A549 (cell line): Measurements from ENCODE around the gene PARD3B. TPM values are rescaled to one million over a fixed set of nuclear protein-coding genes. Genes with fewer than 3 reads are reported as not detected.
A peak's percentile ranks its signal among the peaks of the same experiment; 100 is the strongest.

Source experiments
- ATAC-seq, 2 experiments: fragments of 200-7000 bp in 1 of 2; fragments of >200 bp in 1 of 2; cut with Nextera tagmentation in 1 of 2; cut with Tn5 transposase in 1 of 2; 3 replicates each; pipeline versions ENCODE4 v1.8.0 to v1.9.1; 2018 to 2020; ENCODE audit warnings: mild to moderate bottlenecking in 1 of 2, moderate library complexity in 1 of 2
- CTCF ChIA-PET: fragments of 300-600 bp; sonication (Branson Sonifier 250); formaldehyde crosslinking; extraction: SDS; loops from one replicate; lab custom pipeline; 2021; ENCODE audit warnings: antibody characterized with exemption, inconsistent platforms; lab: Yijun Ruan, JAX
- POLR2A ChIA-PET: fragments of 350-600 bp; formaldehyde crosslinking; extraction: SDS; loops from one replicate; lab custom pipeline; 2021; ENCODE audit warnings: antibody characterized with exemption, inconsistent platforms; lab: Yijun Ruan, JAX
- DNase-seq, 2 experiments: peaks; one replicate each; pipeline versions ENCODE4 v3.0.0 to v3.0.0-alpha.2; 2011 to 2016; ENCODE audit warnings: low read depth in 1 of 2, low spot score in 1 of 2
- FAIRE-seq: peaks from 2 replicates; lab custom pipeline; 2011; peaks lifted over from hg19 to GRCh38; lab: Jason Lieb, UNC
- H3K27ac ChIP-seq, 2 experiments: fragments of >200 bp; sonication (Bioruptor Twin); formaldehyde crosslinking; 3 replicates each; pipeline ENCODE4 v1.5.1; 2016 to 2017
- H3K4me1 ChIP-seq: fragments of >200 bp; sonication (Bioruptor Twin); formaldehyde crosslinking; 3 replicates; pipeline ENCODE4 v1.6.1; 2016
- H3K4me2 ChIP-seq: fragments of >200 bp; sonication (Bioruptor Twin); formaldehyde crosslinking; 3 replicates; pipeline ENCODE4 v1.6.1; 2016
- H3K4me3 ChIP-seq: fragments of >200 bp; sonication (Bioruptor Twin); formaldehyde crosslinking; 3 replicates; pipeline ENCODE4 v1.5.1; 2016
- H3K9me3 ChIP-seq: fragments of >200 bp; sonication (Bioruptor Twin); formaldehyde crosslinking; 3 replicates; pipeline ENCODE4 v1.6.1; 2016
- CHD2 ChIP-seq: fragments of 150-350 bp; IDR thresholded peaks from 2 replicates; pipeline ENCODE4 v1.6.1; 2014; ENCODE audit warnings: low read length; ENCODE audit not compliant: partially characterized antibody
- ELK1 ChIP-seq: fragments of 150-350 bp; IDR thresholded peaks from 2 replicates; pipeline ENCODE4 v1.6.1; 2014; ENCODE audit warnings: low read depth, mild to moderate bottlenecking, low read length
- EP300 ChIP-seq, 2 experiments: fragments of >200 bp; sonication (Bioruptor Twin); formaldehyde crosslinking; IDR thresholded peaks; 2 replicates in 1 of 2; 3 replicates in 1 of 2; pipeline ENCODE4 v1.6.1; 2016 to 2017
- FOSB ChIP-seq: fragments of 250-450 bp; sonication (Bioruptor Pico); IDR thresholded peaks from 2 replicates; pipeline ENCODE4 v1.5.0; 2020; ENCODE audit warnings: mild to moderate bottlenecking, moderate library complexity
- FOXS1 ChIP-seq: fragments of 250-450 bp; sonication (Bioruptor Pico); IDR thresholded peaks from 2 replicates; pipeline ENCODE4 v1.5.0; 2020; ENCODE audit warnings: mild to moderate bottlenecking, moderate library complexity
- HDAC2 ChIP-seq: fragments of 200-600 bp; sonication (generic); IDR thresholded peaks from 2 replicates; pipeline ENCODE4 v1.6.1; 2016
- HES2 ChIP-seq: fragments of >200 bp; sonication (Bioruptor Twin); formaldehyde crosslinking; IDR thresholded peaks from 2 replicates; pipeline ENCODE4 v1.6.1; 2016
- HMGXB4 ChIP-seq: fragments of 250-450 bp; sonication (Bioruptor Pico); IDR thresholded peaks from 2 replicates; pipeline ENCODE4 v1.5.0; 2021; ENCODE audit warnings: mild to moderate bottlenecking, moderate library complexity, borderline replicate concordance
- HOXB5 ChIP-seq: fragments of 250-450 bp; sonication (Bioruptor Pico); IDR thresholded peaks from 2 replicates; pipeline ENCODE4 v1.5.0; 2020; ENCODE audit warnings: mild to moderate bottlenecking, moderate library complexity
- JUN ChIP-seq, 2 experiments: fragments of >200 bp; sonication (Bioruptor Twin); formaldehyde crosslinking; IDR thresholded peaks; 2 replicates in 1 of 2; 3 replicates in 1 of 2; pipeline ENCODE4 v1.6.1; 2016 to 2017
- KDM1A ChIP-seq: fragments of 200-600 bp; sonication (generic); IDR thresholded peaks from 2 replicates; pipeline ENCODE4 v1.6.1; 2016; ENCODE audit warnings: low read depth, mild to moderate bottlenecking
- MAFK ChIP-seq: fragments of 450-650 bp; IDR thresholded peaks from 2 replicates; pipeline ENCODE4 v1.6.1; 2014; ENCODE audit not compliant: partially characterized antibody
- NFE2L2 ChIP-seq: fragments of 150-350 bp; conservative IDR thresholded peaks from 2 replicates; pipeline ENCODE4 v1.6.1; 2014; ENCODE audit warnings: low read length
- POLR2A ChIP-seq: IDR thresholded peaks from 2 replicates; pipeline ENCODE4 v1.6.1; 2012; ENCODE audit warnings: mild to moderate bottlenecking, low read length
- RAD21 ChIP-seq, 2 experiments: fragments of >200 bp in 1 of 2; sonication (Bioruptor Twin) in 1 of 2; formaldehyde crosslinking in 1 of 2; IDR thresholded peaks in 1 of 2; conservative IDR thresholded peaks in 1 of 2; 2 replicates in 1 of 2; 3 replicates in 1 of 2; pipeline ENCODE4 v1.6.1; 2012 to 2018; ENCODE audit warnings: inconsistent platforms in 1 of 2
- RCOR1 ChIP-seq: fragments of 150-350 bp; IDR thresholded peaks from 2 replicates; pipeline ENCODE4 v1.6.1; 2014; ENCODE audit warnings: antibody characterized with exemption, low read length, low read depth
- REST ChIP-seq: fragments of 200-600 bp; sonication (generic); IDR thresholded peaks from 2 replicates; pipeline ENCODE4 v1.6.1; 2016; ENCODE audit warnings: antibody characterized with exemption, mild to moderate bottlenecking, moderate library complexity
- SMC3 ChIP-seq: fragments of >200 bp; sonication (Bioruptor Twin); formaldehyde crosslinking; IDR thresholded peaks from 3 replicates; pipeline ENCODE4 v1.6.1; 2018; ENCODE audit warnings: inconsistent platforms
- SREBF2 ChIP-seq: fragments of 450-650 bp; IDR thresholded peaks from 2 replicates; pipeline ENCODE4 v1.6.1; 2014; ENCODE audit warnings: mild to moderate bottlenecking, moderate library complexity
- TP53 ChIP-seq: fragments of 250-450 bp; sonication (Bioruptor Pico); IDR thresholded peaks from 2 replicates; pipeline ENCODE4 v1.5.0; 2021; ENCODE audit warnings: mild to moderate bottlenecking, moderate library complexity
- USF2 ChIP-seq: fragments of 450-650 bp; IDR thresholded peaks from 2 replicates; pipeline ENCODE4 v1.6.1; 2014; ENCODE audit warnings: antibody characterized with exemption
- ZC3H11A ChIP-seq: fragments of 450-650 bp; IDR thresholded peaks from 2 replicates; pipeline ENCODE4 v1.6.1; 2014; ENCODE audit warnings: antibody characterized with exemption, mild to moderate bottlenecking
- ZNF302 ChIP-seq: fragments of 250-450 bp; sonication (Bioruptor Pico); IDR thresholded peaks from 2 replicates; pipeline ENCODE4 v1.9.0; 2021; ENCODE audit warnings: inconsistent platforms, mild to moderate bottlenecking, moderate library complexity
- WGBS: methylation state at CpG from one replicate; pipeline ENCODE4 v1.1.6; 2017; ENCODE audit errors: missing lambda C conversion rate; 5-methylcytosine and 5-hydroxymethylcytosine counted together
- polyA plus RNA-seq, 4 experiments: library from polyadenylated mRNA; depleted of rRNA in 3 of 4; stranded (reverse); fragments of >200 nt; fragmentation: RNase III in 1 of 4; extraction: RNeasy Plus Mini Kit Qiagen cat#74134 plus additional on column Dnase treatment in 1 of 4; gene quantifications; 2 replicates in 3 of 4; 3 replicates in 1 of 4; pipeline ENCODE4 v1.2.3, GENCODE V29; 2011 to 2017

PARD3B gene
- polyA plus RNA-seq, 2 of the 4 experiments (the other 2 are of a cell fraction): 1.2 to 2.4 TPM

GRCh38 chr2:204680576-204680975, 135.3 kb downstream of the PARD3B start (continued):
- TF ChIP-seq REST: no peak
- TF ChIP-seq FOSB (CRISPR knock-in tag): no peak
- TF ChIP-seq ZNF302 (CRISPR knock-in tag): no peak
- no peak for TF ChIP-seq HES2
- TF ChIP-seq TP53 (CRISPR knock-in tag): no peak
- no peak for TF ChIP-seq MAFK
- TF ChIP-seq USF2: no peak
- no peak for TF ChIP-seq JUN (IDR thresholded peaks at IDR 0.05)

GRCh38 chr2:204681412-204681811, 136.1 kb downstream of the PARD3B start:
- TF ChIP-seq RCOR1 (no peak), CHD2 (no peak), HMGXB4 (CRISPR knock-in tag) (no peak), SREBF2 (no peak), KDM1A (no peak), HDAC2 (no peak), POLR2A (no peak), RAD21 (conservative IDR thresholded peaks at IDR 0.05 in 1 of 2, IDR thresholded peaks at IDR 0.05 in 1 of 2) (no peak), NFE2L2 (no peak), ZC3H11A (no peak), MAFK (no peak), ELK1 (no peak), HES2 (no peak), SMC3 (no peak), HOXB5 (CRISPR knock-in tag) (no peak), FOXS1 (CRISPR knock-in tag) (no peak), EP300 (IDR thresholded peaks at IDR 0.05) (no peak)
- TF ChIP-seq, all 56 proteins: peak for 0
- H3K27ac ChIP-seq: 0 out of 6 replicates have a peak overlapping the region, but pooled peaks of 1 of the 2 experiments have one; percentile 33
- H3K4me3 ChIP-seq: no peak overlapping the region
- FAIRE-seq (no peak), ATAC-seq (no peak), DNase-seq (no peak)
- H3K9me3 ChIP-seq: no peaks in the 10 kb centered on the region
- ChIA-PET POLR2A (no interaction called here), CTCF (no interaction called here)
- 0 out of 3 replicates have a peak, but pooled peaks cover 8% of the 10 kb centered on the region for H3K4me1 ChIP-seq
- 62% methylated on average over 2 of the region's 2 CpGs for WGBS
- no peak overlapping the region for H3K4me2 ChIP-seq
